GM13977 (cell line): ENCODE measurements around the gene ATOSA.
A peak's percentile ranks its signal among the peaks of the same experiment; 100 is the strongest.

Source experiments
- DNase-seq: peaks from one replicate; pipeline ENCODE4 v3.0.0; 2012; ENCODE audit warnings: low spot score
- in situ Hi-C: fragments of 300-500 bp; cut with MboI; formaldehyde crosslinking; loops from one replicate; pipeline ENCODE4 v1.12.0; 2022; ENCODE audit warnings: low sequenced_read_pairs, low pct_unique_long_range_greater_than_20kb, mixed read lengths, inconsistent platforms; ENCODE audit not compliant: unreplicated experiment
- TF ChIP-seq, protein P1 (sequence below): IDR thresholded peaks from 2 replicates; pipeline ENCODE4 v1.5.1; 2012; ENCODE audit warnings: mild to moderate bottlenecking, control low read depth; ENCODE audit not compliant: insufficient read depth; ENCODE audit errors: extremely low read depth, missing control alignments

Gene ATOSA

DNA sequence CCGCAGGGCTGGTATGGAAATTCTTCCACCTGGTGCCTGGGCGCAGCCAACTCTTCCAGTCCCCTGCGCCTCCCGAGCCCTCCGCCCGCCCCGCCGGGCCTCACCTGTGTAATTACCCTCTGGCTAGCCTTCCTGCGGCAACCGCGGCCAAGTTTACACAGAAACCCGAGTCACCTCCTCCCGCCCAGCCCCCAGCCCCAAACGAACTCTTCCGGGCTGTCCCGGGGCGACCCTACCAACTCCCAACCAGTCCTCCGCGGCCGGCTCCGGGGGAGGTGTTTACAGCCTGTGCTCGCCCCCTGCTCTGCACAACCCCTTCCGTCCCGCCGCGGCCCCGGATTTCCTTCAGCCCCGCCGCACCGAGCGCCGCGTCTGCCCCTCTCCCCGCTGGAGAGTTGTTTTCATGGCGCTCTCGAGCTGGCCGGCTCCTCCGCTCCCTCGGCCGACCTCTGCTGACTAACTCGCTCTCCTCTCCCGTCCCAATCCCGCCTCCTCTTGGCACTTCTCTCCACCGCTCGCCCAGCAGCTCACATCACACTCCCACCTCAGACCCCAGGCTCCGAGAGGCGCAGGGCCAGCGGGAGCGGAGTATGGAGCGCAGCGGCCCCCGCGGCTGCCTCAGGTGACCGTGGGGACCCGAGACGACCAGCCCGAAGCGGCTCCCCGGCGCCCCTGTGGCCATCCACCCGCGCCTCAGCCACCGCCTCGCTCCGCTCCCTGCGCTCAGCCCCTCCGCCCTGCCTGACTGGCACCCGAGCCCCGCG lies 538 bp downstream of the ATOSA start:
- in situ Hi-C loops: no loop called here
- TF ChIP-seq, protein P1, sequence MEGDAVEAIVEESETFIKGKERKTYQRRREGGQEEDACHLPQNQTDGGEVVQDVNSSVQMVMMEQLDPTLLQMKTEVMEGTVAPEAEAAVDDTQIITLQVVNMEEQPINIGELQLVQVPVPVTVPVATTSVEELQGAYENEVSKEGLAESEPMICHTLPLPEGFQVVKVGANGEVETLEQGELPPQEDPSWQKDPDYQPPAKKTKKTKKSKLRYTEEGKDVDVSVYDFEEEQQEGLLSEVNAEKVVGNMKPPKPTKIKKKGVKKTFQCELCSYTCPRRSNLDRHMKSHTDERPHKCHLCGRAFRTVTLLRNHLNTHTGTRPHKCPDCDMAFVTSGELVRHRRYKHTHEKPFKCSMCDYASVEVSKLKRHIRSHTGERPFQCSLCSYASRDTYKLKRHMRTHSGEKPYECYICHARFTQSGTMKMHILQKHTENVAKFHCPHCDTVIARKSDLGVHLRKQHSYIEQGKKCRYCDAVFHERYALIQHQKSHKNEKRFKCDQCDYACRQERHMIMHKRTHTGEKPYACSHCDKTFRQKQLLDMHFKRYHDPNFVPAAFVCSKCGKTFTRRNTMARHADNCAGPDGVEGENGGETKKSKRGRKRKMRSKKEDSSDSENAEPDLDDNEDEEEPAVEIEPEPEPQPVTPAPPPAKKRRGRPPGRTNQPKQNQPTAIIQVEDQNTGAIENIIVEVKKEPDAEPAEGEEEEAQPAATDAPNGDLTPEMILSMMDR: no peak
- peak; percentile 42 for DNase-seq

DNA sequence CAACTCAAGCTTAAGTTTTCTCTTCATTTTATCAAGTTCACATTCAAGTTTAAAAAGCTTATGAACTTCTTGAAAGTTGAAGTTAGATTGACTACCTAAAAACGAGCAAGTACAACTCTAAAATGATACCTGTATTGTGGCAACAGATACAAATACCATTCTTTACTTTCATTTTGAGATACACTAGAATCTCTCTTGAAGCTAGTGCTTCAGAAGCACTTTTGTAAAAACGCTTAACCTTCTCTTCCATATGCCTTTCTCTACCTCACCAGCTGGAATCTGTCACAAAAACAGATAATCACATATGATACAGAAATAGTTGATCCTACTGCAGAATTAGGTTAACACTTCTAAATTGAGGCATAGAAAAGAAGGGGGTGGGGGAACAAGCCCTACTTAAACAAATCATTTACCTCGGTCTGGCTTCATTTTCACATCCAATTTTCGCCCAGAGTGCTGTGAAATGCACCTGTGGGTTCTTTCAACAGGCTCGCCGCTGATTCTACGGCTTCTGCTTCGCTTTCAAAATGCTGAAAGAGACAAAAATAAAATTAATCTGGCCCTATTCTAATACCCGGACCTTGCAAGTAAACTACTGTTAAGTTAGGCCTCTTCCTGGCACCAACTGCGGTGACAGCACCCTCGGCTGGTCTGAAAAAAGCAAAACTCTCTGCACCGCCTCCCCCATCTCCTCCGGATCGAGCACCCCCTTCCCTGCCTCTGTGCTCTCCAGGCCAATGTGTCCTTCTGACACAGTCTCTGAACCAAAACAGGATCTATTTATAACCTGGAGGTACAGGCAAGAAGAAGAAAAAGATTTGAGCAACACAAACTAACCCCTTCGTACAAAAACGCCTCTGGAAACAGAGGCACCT lies 1.4 kb downstream of the ATOSA start:
- DNase-seq: peak; percentile 39
- TF ChIP-seq, protein P1: peak; percentile 26
- in situ Hi-C loops: no loop called here

DNA sequence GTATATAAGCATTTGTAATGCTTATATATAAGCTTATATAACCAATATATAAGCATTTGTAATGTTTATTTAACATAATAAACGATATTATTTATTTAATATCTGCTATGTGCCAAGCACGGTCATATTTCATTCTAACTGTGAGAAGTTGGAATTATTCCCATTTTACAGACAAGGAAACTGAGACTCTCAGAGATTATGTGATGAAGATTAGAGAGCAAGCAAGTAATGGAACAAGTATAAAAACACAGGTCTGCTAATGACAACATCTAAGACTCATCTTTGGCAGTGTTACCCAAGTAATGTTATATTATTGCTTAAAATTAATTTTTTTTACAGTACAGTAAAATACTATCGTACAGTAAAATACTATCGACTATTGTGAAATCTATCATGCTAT lies 4.4 kb downstream of the ATOSA start:
- TF ChIP-seq, protein P1: no peak
- DNase-seq: no peak
- in situ Hi-C loops: no loop called here

DNA sequence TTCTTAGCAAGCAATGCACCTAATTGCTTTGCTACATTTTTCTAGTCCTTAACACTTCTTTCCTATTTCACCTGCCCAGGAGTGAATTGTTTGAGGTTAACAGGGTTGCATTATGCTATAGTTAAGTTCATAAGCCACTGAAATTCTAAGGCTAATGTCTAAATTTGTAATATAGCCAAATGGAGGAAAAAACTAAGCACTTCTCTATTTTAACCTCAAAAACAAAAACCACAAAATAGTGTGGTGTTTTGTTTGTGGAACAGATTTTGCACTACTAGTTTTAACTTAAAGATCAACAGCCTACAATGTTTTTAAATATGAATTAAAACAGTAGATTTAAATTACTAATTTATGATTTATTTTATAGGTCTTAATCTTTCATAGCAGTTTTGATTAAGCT lies 5.5 kb downstream of the ATOSA start:
- TF ChIP-seq, protein P1: no peak
- no peak for DNase-seq
- in situ Hi-C loops: no loop called here

DNA sequence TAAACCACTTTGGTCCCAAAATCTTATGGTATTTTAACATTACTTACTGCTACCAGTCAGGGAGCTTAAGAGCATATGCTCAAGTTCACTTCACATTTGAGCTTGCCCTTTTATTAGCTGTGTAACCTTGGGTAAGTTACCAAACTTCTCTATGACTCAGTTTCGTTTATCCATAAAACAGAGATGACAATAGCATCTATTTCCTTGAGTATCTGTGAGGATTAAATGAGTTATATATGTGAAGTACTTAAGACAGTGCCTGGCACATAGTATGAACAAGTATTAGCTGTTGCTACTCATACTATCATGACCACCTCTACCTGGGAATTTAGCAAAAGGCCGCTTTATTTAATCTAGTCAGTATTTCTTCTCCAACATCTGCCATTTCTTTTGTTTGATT lies 5.9 kb downstream of the ATOSA start:
- in situ Hi-C loops: no loop called here
- TF ChIP-seq, protein P1: no peak
- no peak for DNase-seq

DNA sequence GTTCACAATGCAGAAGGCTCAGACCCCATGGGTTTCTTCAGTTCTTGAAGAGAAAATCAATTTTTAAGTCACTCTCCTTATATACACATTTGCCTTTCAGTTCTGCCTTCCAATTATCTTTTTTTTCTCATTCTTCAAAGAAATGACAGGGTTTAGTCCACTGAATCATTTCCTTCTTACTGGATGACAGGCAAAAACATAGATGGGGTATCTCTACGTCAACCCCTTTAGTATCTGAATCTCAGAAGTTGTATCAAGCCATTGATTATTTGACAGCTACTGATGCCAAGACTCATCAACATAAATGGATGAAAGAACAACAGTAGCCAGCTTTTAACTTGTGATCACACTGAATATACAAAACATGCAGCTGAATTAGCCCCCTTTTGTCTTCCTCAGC lies 6.5 kb downstream of the ATOSA start:
- DNase-seq: no peak
- in situ Hi-C loops: no loop called here
- TF ChIP-seq, protein P1: no peak
